Activated CD4-positive, CD25-positive, alpha-beta regulatory T cell treated with anti-CD3 and anti-CD28 coated beads, Interleukin-2, amount 50 U/mL, for 24 hours (primary cell): ENCODE results near the gene NPC1.
"Not testable (repeated sequence)": the region's sequence is repeated elsewhere in the genome, so short reads cannot be mapped to it uniquely, and the experiment has no call there.

Experiments used
- ATAC-seq, 2 donors: fragments of 150-1000 bp; cut with Tn5 transposase; one replicate each; pipeline ENCODE4 v1.10.0; 2021; ENCODE audit warnings: mild to moderate bottlenecking in 1 of 2, moderate library complexity in 1 of 2

Gene NPC1

DNA sequence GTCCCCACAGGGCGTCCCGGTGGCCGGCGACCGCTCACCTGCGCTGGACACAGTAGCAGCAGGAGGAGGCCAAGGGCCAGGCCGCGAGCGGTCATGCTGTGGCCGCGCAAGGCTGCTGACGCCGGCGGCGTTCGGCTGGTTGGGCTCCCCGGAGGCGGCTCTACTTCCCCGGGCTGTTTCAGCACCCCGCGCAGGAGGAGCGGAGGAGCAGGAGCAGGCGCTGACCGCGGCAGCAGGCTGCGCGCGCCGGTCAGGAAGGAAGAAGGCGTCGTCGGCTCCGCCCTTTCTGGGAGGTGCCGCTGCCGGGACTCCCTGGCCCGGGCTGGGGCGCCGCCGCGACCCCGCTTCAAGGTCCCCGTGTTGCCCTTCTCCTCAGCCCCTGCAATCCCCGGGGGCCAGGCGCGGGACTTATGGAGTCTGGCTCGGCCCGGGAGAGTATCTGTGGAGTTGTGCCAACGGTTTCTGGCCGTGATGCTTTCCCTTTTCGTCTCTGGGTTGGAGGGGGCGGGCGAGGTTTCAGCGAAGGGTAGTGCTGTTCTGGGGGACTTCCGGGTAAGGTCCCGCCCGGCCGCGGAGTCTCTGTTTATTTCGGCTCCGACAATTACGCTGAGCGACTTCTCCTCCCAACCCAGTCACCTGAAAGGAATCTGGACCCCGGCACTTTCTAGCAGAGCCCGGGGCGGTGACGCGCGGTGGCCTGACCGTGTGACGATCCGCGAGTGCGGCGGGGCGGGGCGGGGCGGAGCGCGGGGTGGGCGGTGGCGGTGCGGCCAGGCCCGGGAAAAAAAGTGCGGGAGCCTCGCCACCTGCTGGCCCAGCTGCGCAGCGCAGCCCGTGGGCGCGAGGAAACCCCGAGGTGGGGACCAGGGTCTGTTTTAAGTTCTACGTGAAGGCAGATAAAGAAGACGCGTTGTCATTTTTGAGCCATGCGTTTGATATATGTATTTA lies at the start of gene NPC1:
Gene NPC1, minus strand, starts transcription at position 258 of the 948 bp plus-strand sequence. Its CDS starts 163 bp downstream, at position 95.
- ATAC-seq = peak; percentile 90 to 95

DNA sequence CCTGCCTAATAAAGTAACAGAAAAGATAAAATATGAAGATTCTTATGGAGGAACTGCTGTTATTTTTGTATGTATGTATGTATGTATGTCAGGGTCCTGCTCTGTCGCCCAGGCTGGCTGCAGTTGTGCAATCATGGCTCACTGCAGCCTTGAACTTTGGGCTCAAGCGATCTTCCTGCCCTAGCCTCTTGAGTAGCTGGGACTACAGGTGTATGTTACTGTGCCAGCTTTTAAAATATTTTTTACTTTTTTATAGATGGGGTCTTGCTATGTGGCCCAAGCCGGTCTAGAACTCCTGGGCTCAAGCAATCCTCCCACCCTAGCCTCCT lies 49.7 kb upstream of the NPC1 start:
- ATAC-seq = no peak

DNA sequence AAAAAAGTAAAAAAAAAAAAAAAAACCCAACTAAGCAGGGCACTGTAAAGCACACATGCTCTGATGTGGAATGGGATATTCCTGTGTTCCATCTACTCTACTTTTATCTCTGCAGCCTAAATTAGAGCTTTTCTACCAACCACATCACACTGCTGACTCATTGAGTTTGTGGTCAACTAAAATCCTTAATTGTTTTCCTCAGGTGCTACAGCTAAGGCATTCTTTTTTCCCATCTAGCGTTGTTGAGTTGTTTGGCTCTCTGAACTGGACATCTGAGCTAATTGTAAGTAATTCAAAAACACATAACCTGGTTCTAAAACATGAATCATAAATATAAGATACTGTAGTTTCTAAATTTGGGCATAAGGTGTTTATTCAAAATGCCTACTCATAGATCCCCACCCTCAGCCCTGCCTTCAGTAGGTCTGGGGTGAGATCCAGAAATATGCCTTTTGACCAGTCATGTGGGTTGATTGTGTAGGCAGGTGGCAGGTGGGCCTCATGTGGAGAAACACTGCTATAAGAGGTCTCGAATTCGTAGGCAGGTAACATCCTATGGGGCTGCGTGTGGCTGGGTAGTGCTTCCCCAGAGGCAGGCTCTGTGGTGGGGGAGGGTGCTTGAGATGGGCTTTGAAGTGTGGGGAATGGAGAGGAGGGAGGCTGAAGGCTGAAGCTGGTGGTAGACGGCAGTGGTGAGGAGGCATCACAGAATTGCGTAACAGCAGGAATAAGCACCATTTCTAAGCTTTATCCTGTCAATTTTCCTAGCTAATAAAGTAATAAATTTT lies 49.2 kb upstream of the NPC1 start:
- no peak for ATAC-seq

DNA sequence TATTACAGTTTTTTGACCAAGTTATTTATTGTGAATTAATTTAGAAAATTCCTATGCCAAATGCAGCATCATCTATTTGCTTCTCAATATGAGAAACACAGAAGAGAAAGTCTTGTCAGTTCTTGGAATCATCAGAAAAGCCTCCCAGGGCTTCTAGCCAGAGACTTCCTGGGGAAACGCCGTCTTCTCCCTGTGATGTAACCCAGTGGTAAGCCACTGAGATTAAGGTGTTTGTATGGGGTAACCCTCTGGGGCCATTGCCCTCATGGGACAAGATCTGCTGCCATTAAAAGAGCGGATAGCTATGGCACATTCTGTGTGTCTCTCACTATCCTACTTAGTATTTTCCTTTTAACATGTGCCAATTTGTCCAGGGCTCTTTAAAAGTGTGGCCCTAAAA lies 48.4 kb upstream of the NPC1 start:
- ATAC-seq = no peak

DNA sequence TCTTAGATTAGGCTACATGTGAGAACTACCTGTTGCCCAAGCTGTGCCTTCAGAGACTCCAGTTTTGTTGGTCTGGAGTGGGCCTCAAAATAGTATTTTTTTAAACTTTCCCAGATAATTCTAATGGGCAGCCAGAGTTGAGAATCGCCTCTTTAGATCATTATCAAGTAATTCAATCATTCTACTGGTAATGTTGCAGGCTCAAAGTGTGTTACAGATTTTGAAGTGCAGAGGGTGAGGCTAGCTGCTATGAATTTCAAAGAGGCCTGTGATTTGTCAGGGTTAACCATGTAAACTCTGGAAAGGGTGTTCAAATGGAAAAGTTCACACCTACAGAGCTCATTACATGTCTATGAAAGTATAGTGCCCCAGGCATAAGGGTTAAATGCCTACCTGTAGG lies 46.3 kb upstream of the NPC1 start:
- ATAC-seq = no peak

DNA sequence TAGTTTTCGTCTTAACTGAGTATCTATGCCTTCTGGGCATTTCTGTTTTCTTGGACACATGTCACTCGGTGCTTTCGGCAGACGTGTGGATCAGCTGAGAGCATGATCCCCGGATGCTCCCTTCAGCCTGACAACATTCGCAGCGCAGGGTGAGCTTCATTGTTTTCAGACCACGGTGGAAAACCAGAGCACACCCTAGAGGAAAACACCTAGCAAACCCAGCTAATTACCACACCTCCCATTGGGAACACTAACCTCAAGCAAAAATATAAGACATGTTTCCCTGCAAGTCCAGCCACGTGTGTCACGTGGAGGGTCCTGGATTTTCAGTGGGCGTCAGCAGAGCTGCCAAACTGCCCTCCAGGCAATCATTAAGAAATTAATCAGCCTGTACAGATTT lies 45.4 kb upstream of the NPC1 start:
- ATAC-seq = no peak

DNA sequence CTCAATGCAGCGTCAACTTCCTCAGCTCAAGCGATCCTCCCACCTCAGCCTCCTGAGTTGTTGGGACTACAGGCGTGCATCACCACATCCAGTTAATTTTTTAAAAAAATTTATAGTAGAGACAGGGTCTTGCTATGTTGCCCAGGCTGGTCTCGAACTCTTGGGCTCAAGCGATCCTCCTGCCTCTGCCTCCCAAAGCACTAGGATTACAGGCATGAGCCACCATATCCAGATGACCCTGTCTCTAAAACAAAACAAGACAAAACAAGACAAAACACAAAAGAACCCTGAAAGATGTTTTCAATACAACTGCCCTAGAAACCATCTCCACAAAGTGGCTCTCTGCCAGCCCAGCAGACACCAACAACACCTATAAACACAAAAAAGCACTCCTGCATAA lies 45.0 kb upstream of the NPC1 start:
- no peak for ATAC-seq

DNA sequence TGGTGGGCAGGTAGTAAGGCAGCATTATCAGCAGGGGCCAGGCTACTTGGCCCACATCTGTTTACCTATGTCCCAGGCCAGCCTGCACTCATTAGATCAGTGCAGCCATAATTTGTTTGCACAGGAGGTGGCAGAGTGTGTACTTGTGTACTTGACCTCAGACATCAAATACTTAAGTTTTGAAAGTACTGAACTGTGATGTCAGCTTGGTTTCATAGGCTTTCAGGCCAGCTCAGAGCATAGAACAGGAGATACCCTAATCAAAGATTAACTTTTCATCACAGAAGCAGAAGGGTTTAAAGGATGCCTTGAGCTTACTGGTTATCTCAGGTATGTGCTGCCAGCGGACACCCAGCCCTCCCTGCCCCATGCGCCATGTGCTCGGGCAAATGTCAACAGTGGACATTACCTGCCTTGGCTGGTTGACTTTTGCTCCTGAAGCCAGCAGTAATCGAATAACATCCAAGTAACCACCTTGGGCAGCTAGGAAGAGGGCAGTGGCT lies 43.2 kb upstream of the NPC1 start:
- no peak for ATAC-seq

DNA sequence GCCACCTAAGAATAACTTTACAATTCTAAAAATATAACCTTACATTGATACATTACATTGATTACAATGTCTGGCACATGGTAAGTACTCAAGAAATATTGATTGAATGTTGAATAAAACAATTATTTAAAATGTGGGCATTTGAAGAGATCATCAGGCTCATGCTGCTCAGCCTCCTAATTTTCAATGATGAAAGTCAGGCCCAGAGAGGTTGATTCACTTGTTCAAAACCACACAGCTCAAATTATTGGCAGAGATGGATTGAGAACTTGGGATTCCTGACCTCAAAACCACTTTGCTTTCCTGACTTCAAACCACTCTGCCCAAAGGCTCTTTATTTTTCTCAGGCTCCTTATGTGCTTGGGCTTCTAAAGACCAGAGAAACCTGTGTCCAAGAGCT lies 41.7 kb upstream of the NPC1 start:
- ATAC-seq = no peak

DNA sequence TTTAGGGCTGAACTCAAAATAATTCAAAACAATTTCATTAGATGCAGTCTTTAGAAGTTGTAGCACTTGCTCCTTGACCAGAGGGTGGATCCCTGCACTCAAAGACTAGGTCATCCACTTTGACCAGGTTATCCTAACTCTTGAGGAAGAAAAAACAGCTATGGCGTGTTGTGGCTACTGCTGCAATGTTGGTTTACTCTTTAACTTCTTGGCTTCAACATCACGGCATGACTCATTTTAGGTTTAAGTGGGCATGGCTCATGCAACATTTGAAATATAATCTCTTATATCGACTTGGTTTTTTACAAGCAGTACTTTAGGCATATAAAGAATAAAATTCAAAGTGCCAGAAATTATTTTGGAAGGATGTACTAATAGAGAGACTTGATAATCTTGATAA lies 41.0 kb upstream of the NPC1 start:
- ATAC-seq = no peak

DNA sequence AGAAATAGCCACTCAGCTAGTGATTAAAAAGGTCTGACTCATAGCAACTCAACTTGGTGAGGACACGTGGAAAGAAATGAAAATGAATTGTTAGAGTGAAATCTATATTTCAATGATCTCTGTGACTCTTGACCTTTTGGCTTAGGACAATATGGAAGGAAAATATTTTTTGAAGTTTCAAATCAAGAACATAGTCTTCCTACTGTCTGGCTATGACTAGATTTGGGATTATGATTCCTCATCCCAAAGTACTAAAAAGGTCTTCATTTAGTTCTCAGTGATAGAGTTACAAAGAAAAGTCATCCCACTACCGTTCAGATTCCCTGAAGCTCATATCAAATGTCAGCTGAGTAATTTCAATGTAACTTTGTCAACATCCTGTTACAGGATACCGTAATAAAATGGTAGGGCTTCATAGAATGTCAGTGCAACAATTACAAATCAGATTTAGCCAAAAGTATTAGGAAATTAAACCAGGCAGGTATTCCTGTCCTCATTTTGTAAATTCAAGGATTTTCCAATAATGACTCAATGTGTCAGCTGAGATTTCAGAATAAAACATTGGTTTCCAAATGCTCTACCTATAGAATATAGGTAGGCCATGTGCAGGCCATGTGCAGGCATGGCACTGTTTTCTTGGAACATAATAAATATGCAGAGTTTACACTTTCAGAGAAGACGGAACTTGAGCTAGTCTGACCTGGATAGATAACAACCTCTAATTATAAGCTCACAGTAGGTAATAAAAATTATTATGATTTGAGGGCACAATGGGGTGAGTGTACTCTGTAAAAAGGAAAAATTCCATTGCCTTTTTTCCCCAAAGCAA lies 40.4 kb upstream of the NPC1 start:
- no peak for ATAC-seq

DNA sequence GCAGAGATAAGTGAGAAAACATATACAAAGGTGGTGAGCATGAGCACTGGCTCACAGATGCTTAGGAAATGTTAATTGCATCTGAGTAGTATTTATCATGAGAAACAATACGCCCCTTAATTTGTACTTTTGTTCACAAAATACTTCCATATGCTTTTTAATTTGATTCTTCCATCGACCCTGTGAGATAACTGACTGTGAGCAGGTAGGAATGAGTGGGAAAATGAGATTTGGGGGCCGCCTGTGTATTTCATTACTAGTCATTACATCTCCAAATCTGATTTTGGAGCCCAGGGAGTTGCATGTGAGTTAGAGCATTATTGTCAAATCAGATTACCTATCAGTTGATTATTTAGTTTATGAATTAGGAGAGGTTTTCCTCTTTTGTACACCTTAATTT lies 36.7 kb upstream of the NPC1 start:
- no peak for ATAC-seq

DNA sequence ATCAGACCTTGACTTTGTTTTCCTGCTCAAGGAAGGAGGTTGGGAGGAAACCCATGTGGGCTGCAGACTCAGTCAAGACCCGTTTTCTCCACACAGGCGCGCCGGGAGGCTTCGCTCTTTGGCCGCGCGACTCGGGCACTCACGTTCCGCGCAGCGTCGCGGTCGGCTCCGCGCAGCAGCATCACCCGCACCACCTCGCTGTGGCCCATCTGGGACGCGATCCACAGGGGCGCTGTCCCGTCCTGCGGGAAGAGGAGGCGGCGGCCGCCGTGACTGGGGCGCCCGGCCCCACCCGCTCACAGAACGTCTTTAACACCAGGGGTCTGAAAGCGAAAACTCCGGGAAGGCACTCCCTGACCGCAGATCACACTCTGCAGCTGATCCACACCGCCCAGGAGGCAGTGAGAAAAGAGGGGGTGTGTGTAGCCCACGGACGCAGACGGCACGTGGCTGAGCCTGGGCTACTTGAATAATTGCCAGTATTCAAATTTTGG lies 33.1 kb upstream of the NPC1 start:
- peak; percentile 38 to 51 for ATAC-seq

DNA sequence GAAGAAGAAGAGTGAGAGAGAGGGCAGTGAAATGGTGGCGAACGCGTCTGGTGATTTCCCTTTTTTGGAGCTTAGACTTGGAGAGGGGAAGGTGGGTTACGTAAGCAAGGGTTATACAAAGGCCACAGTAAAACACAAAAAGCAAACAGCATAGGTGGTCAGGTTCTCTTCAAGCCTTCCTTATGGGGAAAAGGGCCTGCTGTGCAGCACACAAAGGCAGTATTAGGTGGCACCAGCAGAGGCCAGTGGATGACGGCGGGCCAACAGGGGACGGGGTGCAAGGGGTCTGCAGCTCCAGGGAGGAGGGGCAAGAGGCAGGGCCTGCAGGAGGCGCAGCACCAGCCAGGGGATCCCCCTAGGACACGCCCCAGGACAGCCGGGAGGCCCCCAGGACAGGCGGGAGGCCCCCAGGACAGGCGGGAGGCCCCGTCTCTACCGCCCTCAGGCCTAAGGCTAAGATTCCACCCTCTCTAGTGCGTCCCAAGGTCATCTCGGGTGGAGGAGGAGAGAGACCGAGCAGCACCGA lies 32.6 kb upstream of the NPC1 start:
- peak; percentile 9 to 25 for ATAC-seq

DNA sequence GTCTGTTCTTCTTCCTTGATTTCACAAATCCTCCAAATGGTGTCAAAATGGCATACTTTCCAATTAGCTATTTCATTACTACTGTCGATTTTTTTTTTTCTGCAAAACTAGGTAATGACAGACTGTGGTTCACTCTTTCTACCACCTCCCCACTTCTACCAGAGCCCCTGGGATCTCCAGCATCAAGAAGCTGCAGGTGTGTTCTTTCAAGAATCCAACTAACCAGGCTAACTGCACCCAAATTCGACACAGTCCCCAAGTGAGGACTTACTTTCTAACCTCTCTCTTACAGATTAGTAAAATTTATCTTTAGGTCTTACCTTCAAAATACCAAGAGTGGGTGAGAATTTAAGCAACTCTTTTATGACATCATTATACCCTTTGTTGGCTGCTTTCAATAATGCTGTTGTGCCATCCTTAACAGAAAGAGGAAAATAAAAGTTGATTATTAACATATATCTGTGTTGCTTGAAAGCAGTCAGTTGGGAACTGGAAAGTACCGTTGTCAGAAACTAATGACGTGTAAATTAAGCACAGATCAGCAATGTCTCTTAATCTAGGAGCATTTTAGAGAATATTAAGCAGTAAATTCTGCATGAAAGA lies 31.2 kb upstream of the NPC1 start:
- ATAC-seq = no peak

DNA sequence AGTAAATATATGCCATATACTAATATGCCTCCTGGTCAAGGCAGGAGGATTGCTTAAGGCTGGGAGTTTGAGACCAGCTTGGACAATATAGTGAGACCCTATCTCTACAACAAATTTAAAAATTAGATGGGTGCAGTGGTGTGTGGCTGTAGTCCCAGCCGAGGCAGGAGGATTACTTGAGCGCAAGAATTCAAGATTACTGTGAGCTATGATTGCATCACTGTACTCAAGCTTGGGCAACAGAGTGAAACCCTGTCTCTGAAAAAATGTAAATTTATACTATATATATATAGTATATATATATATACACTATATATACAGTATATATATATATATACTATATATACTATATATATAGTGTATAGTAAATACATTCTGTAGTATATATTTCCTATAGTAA lies 30.0 kb upstream of the NPC1 start:
- ATAC-seq = no peak

DNA sequence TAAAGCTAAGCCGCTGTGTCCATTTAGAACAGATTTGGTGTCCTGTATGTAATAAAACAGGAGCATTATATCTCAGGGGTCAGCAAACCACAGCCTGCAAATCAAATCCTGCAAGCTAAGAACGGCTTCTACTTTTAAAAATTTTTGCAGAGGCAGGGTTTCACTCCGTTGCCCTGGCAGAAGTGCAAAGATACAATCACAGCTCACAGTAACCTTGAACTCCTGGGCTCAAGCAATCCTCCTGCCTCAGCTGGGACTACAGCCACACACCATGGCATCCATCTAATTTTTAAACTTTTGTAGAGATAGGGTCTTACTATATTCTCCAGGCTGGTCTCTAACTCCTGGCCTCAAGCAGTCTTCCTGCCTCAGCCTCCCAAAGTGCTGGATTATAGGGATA lies 28.6 kb upstream of the NPC1 start:
- no peak for ATAC-seq

DNA sequence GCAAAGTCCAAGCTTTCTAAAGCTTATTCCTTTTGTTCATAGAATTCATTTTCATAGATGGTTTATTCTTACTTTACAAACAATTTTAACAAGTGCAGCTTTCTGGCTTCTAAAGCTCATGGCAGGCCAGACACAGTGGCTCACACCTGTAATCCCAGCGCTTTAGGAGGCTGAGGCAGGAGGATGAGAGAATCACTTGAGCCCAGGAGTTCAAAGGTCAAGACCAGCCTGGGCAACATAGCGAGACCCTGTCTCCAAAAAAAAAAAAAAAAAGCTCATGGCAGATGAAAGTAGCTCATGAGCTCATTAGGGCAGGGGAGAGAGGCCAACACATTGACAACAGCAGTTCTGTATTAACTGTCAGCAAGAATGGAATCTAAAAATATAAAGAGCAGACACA lies 28.1 kb upstream of the NPC1 start:
- no peak for ATAC-seq

DNA sequence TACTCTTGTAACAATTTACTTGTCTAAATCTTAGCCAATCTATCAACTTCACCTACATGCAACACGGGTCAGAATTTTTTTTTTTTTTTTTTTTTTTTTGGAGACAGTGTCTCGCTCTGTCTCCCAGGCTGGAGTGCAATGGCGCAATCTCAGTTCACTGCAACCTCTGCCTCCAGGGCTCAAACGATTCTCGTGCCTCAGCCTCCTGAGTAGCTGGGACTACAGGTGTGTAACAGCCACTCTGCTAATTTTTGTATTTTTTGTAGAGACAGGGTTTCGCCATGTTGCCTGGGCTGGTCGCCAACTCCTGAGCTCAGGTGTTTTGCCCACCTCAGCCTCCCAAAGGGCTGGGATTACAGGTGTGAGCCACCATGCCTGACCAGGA lies 26.8 kb upstream of the NPC1 start:
- ATAC-seq = not testable (repeated sequence)

DNA sequence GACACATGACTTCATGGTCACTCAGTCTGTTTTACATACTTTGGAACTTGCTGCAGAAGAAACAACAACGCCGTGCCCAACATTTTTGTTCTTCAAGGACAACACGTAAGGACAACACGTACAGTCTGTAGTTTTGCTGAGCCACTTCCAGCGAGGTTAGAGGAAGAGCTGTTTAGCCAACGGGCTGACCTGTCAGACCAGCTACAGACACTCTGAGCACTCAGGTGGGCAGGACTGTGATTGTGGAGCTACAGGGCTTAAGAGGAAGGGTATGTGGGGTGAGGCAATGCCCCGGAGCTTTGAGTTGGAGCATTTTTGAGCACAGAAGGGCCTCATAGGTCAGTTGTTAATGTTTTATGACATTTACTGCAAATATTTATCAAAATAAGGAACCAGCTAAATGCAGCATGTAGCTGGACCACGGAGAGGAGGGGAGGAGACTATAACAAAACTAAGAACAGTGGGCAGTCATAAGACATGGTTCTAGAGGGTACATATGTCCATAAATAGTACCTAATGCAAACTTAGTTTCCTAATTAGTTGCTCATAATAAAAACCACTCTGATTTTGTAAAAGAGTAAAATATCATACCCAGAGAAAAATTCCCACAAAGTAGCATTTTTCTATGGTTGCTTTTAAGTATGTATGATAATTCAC lies 26.3 kb upstream of the NPC1 start:
- ATAC-seq = no peak

DNA sequence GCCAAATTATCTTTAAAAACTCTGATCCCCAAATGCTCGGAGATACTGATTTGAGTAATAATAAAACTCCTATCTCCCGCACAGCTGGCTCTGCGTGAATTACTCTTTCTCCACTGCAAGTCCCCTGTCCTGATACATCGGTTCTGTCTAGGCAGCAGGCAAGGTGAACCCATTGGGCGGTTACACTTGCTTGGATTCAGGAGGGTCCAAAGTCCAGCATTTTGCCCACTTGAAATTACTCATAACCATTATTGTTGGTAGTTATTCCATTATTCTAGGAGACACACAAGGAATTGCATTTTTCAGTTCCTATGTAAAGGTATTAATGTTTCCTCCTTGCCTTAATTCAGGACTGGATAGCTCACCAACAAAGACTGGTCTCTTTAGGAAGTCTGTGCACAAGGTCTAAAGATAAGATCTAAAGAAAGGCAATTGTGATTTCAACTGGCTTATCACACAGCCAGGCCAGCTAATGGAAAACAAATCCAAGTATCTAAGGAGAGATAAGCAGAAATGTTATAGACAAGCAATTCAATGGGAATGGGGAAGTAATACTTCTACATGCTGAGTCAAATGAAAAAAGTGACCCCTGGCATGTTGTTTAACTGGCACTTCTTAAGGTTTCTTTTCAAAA lies 23.2 kb upstream of the NPC1 start:
- no peak for ATAC-seq
